Measurements from ENCODE around the gene ZNF30. TPM values are rescaled to one million over a fixed set of nuclear protein-coding genes. Genes with fewer than 3 reads are reported as not detected.
"Not testable (repeated sequence)": the region's sequence is repeated elsewhere in the genome, so short reads cannot be mapped to it uniquely, and the experiment has no call there.

ZNF30 gene
- total and polyA plus RNA-seq, 7 experiments from 2014 or later, result 2.0 to 13.1 (median 8.2) TPM

GRCh38 chr19:34962687-34963572, 36.2 kb downstream of the ZNF30 start:
- Histone ChIP-seq H3K27me3 (ENCODE audit: control insufficient read depth in 2 of 2, insufficient read depth in 2 of 2, low read length in 2 of 2) (no peaks in the 10 kb centered on the region), H3K36me3 (ENCODE audit: control insufficient read depth in 2 of 3, insufficient read depth in 3 of 3, low read length in 3 of 3) (peaks cover 29 to 52% (median 30%) of the 10 kb centered on the region in 3 experiments), H3K27ac (ENCODE audit: low read depth, low read length) (peak overlapping the region; percentile 80), H3K4me1 (ENCODE audit: control insufficient read depth in 2 of 2, insufficient read depth in 2 of 2, low read length in 2 of 2) (peaks cover 14 to 17% of the 10 kb centered on the region in 2 donors), H3K9me3 (ENCODE audit: control insufficient read depth in 2 of 3, low read length in 3 of 3) (peaks cover 30 to 60% (median 46%) of the 10 kb centered on the region in 3 experiments), H3K4me3 (ENCODE audit: low read length) (peak overlapping the region; percentile 74)
- Mint-ChIP-seq H3K27ac (peak overlapping the region; percentile 86 to 99 (median 93)), H3K27me3 (no peaks in the 10 kb centered on the region), H3K4me3 (peak overlapping the region; percentile 90 to 98 (median 96)), H3K36me3 (peaks cover 47 to 65% (median 58%) of the 10 kb centered on the region in 5 donors), H3K4me1 (peaks cover 21 to 42% (median 26%) of the 10 kb centered on the region in 7 donors), H3K9me3 (peaks cover 8 to 83% (median 65%) of the 10 kb centered on the region in 11 donors)
- intact Hi-C loops (cut with micrococcal nuclease), result loop anchor here (2.0 to 5.0 kb wide), 4 partner anchors 36 to 286 kb away; partner anchors contain the start of genes ZNF30 (in 2 of the 2), SCGB2B2 (in 1 of the 2), ZNF302 (in 1 of the 2) and ZNF599 (in 1 of the 2)
- CTCF ChIA-PET, result interaction anchor here (0.9 to 1.4 kb wide), 3 partner anchors 10 to 65 kb away, joined by 3 to 4 read pairs (median 4); no protein-coding TSS in a partner anchor
- DNase-seq, result peak in 1 of 9 donors; percentile 6
- POLR2A ChIA-PET, result interaction anchor here (0.6 to 5.5 kb wide), 12 partner anchors 10 to 229 kb away, joined by 3 to 35 read pairs (median 6); partner anchors contain the start of genes GRAMD1A, ZNF181 and ZNF30
- ATAC-seq, result peak; percentile 8

GRCh38 chr19:34963573-34964406, 37.1 kb downstream of the ZNF30 start, which contains the start of gene ZNF792:
ZNF792 (minus strand) TSS chr19:34964229; CDS start chr19:34963662, 567 bp downstream.
- intact Hi-C loops (cut with micrococcal nuclease), result loop anchor here (2.0 to 5.0 kb wide), 4 partner anchors 36 to 286 kb away; partner anchors contain the start of genes ZNF30 (in 2 of the 2), SCGB2B2 (in 1 of the 2), ZNF302 (in 1 of the 2) and ZNF599 (in 1 of the 2)
- POLR2A ChIA-PET, result interaction anchor here (1.1 to 5.5 kb wide), 12 partner anchors 11 to 286 kb away, joined by 3 to 35 read pairs (median 6); partner anchors contain the start of genes GRAMD1A, ZNF181, ZNF30 and ZNF302
- peaks cover 8 to 83% (median 63%) of the 10 kb centered on the region in 11 donors for H3K9me3 Mint-ChIP-seq
- H3K4me1 Mint-ChIP-seq, result peaks cover 21 to 42% (median 26%) of the 10 kb centered on the region in 7 donors
- no peaks in the 10 kb centered on the region for H3K27me3 ChIP-seq (ENCODE audit: control insufficient read depth in 2 of 2, insufficient read depth in 2 of 2, low read length in 2 of 2)
- peak; percentile 20 to 67 (median 36) for DNase-seq
- H3K4me3 ChIP-seq (ENCODE audit: low read length), result peak within 1 kb of the TSS; percentile 74
- H3K36me3 Mint-ChIP-seq, result peaks cover 41 to 56% (median 50%) of the 10 kb centered on the region in 5 donors
- peaks cover 0 to under 1% (median 0%) of the 10 kb centered on the region in 5 donors for H3K27me3 Mint-ChIP-seq
- H3K9me3 ChIP-seq (ENCODE audit: control insufficient read depth in 2 of 3, low read length in 3 of 3), result peaks cover 26 to 53% (median 37%) of the 10 kb centered on the region in 3 experiments
- H3K36me3 ChIP-seq (ENCODE audit: control insufficient read depth in 2 of 3, insufficient read depth in 3 of 3, low read length in 3 of 3), result peaks cover 21 to 43% (median 21%) of the 10 kb centered on the region in 3 experiments
- peak; percentile 63 for ATAC-seq
- peak within 1 kb of the TSS; percentile 80 for H3K27ac ChIP-seq (ENCODE audit: low read depth, low read length)
- CTCF ChIA-PET, result no interaction called here
- peak within 1 kb of the TSS; percentile 86 to 99 (median 93) for H3K27ac Mint-ChIP-seq
- peak within 1 kb of the TSS; percentile 90 to 98 (median 96) for H3K4me3 Mint-ChIP-seq
- peaks cover 14 to 17% of the 10 kb centered on the region in 2 donors for H3K4me1 ChIP-seq (ENCODE audit: control insufficient read depth in 2 of 2, insufficient read depth in 2 of 2, low read length in 2 of 2)

GRCh38 chr19:34964598-34964997, 37.9 kb downstream of the ZNF30 start:
- ATAC-seq (no peak), DNase-seq (no peak)
- peaks cover 0 to 3% (median 0%) of the 10 kb centered on the region in 5 donors for H3K27me3 Mint-ChIP-seq
- Histone ChIP-seq H3K27me3 (ENCODE audit: control insufficient read depth in 2 of 2, insufficient read depth in 2 of 2, low read length in 2 of 2) (no peaks in the 10 kb centered on the region), H3K4me1 (ENCODE audit: control insufficient read depth in 2 of 2, insufficient read depth in 2 of 2, low read length in 2 of 2) (peaks cover 14 to 17% of the 10 kb centered on the region in 2 donors), H3K4me3 (ENCODE audit: low read length) (no peak overlapping the region), H3K27ac (ENCODE audit: low read depth, low read length) (peak overlapping the region; percentile 80), H3K9me3 (ENCODE audit: control insufficient read depth in 2 of 3, low read length in 3 of 3) (peaks cover 18 to 45% (median 30%) of the 10 kb centered on the region in 3 experiments), H3K36me3 (ENCODE audit: control insufficient read depth in 2 of 3, insufficient read depth in 3 of 3, low read length in 3 of 3) (peaks cover 13 to 35% (median 13%) of the 10 kb centered on the region in 3 experiments)
- peaks cover 33 to 48% (median 41%) of the 10 kb centered on the region in 5 donors for H3K36me3 Mint-ChIP-seq
- peak overlapping the region; percentile 65 to 98 (median 78) for H3K4me3 Mint-ChIP-seq
- peak overlapping the region in 6 of 9 donors; percentile 8 to 79 (median 62) for H3K27ac Mint-ChIP-seq
- H3K9me3 Mint-ChIP-seq, result peaks cover 8 to 77% (median 55%) of the 10 kb centered on the region in 11 donors
- CTCF ChIA-PET, result no interaction called here
- peaks cover 21 to 42% (median 26%) of the 10 kb centered on the region in 7 donors for H3K4me1 Mint-ChIP-seq
- intact Hi-C loops (cut with micrococcal nuclease), result loop anchor here (5.0 kb wide), 2 partner anchors 37 to 287 kb away; partner anchors contain the start of genes SCGB2B2 (in 1 of the 2), ZNF30 (in 1 of the 2) and ZNF302 (in 1 of the 2)
- POLR2A ChIA-PET, result interaction anchor here (1.1 to 5.5 kb wide), 3 partner anchors 50 to 287 kb away, joined by 3 to 35 read pairs (median 4); partner anchors contain the start of gene ZNF302

DNA sequence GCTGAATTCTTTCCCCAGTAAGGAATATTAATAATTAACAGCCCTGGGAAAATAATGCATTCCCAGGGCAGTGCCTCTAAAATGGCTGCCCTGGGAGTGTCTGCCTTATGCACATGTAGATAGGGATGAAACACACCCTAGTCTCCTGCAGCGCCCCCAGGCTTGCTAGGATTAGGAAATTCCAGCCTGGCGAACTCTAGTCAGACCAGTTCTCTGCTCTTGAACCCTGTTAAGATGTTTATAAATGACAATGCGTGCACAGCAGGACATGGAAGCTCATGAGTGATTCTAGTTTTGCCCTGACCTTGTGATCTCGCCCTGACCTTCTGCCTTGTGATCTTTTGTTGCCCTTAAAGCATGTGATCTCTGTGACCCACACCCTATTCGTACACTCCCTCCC, 38.8 kb downstream of the ZNF30 start:
- H3K4me1 ChIP-seq (ENCODE audit: control insufficient read depth in 2 of 2, insufficient read depth in 2 of 2, low read length in 2 of 2), result peaks cover 14 to 17% of the 10 kb centered on the region in 2 donors
- H3K27ac ChIP-seq (ENCODE audit: low read depth, low read length); ATAC-seq; CTCF ChIA-PET; H3K4me3 ChIP-seq (ENCODE audit: low read length); H3K27me3 Mint-ChIP-seq; H3K27me3 ChIP-seq (ENCODE audit: control insufficient read depth in 2 of 2, insufficient read depth in 2 of 2, low read length in 2 of 2); DNase-seq; intact Hi-C loops (cut with micrococcal nuclease): not testable (repeated sequence)
- POLR2A ChIA-PET, result interaction anchor here (1.2 to 5.5 kb wide), 2 partner anchors 49 to 441 kb away, joined by 3 to 35 read pairs; no protein-coding TSS in a partner anchor
- peaks cover 4 to 26% (median 4%) of the 10 kb centered on the region in 3 experiments for H3K36me3 ChIP-seq (ENCODE audit: control insufficient read depth in 2 of 3, insufficient read depth in 3 of 3, low read length in 3 of 3)
- Mint-ChIP-seq H3K9me3 (peaks cover 8 to 68% (median 46%) of the 10 kb centered on the region in 11 donors), H3K4me3 (peak overlapping the region; percentile 8 to 92 (median 53)), H3K36me3 (peaks cover 24 to 39% (median 32%) of the 10 kb centered on the region in 5 donors), H3K27ac (peak overlapping the region in 5 of 9 donors; percentile 43 to 82 (median 65)), H3K4me1 (peaks cover 19 to 32% (median 23%) of the 10 kb centered on the region in 7 donors)
- H3K9me3 ChIP-seq (ENCODE audit: control insufficient read depth in 2 of 3, low read length in 3 of 3), result peaks cover 13 to 36% (median 21%) of the 10 kb centered on the region in 3 experiments

GRCh38 chr19:34967551-34967950, 40.8 kb downstream of the ZNF30 start:
- Mint-ChIP-seq H3K4me1 (peaks cover 8 to 17% (median 10%) of the 10 kb centered on the region in 7 donors), H3K4me3 (peak overlapping the region in 1 of 10 donors; percentile 32), H3K9me3 (peaks cover 0 to 47% (median 27%) of the 10 kb centered on the region in 11 donors), H3K36me3 (peaks cover 8 to 19% (median 12%) of the 10 kb centered on the region in 5 donors), H3K27me3 (peaks cover 0 to 3% (median 0%) of the 10 kb centered on the region in 5 donors), H3K27ac (no peak overlapping the region)
- Histone ChIP-seq H3K9me3 (ENCODE audit: control insufficient read depth in 2 of 3, low read length in 3 of 3) (peaks cover 0 to 15% (median under 1%) of the 10 kb centered on the region in 3 experiments), H3K27ac (ENCODE audit: low read depth, low read length) (no peak overlapping the region), H3K4me1 (ENCODE audit: control insufficient read depth in 2 of 2, insufficient read depth in 2 of 2, low read length in 2 of 2) (peaks cover 5% of the 10 kb centered on the region in 2 donors), H3K4me3 (ENCODE audit: low read length) (no peak overlapping the region), H3K36me3 (ENCODE audit: control insufficient read depth in 2 of 3, insufficient read depth in 3 of 3, low read length in 3 of 3) (peaks cover 0 to 12% (median 0%) of the 10 kb centered on the region in 3 experiments), H3K27me3 (ENCODE audit: control insufficient read depth in 2 of 2, insufficient read depth in 2 of 2, low read length in 2 of 2) (no peaks in the 10 kb centered on the region)
- ChIA-PET CTCF (interaction anchor here (0.6 to 8.2 kb wide), 2 partner anchors 17 to 44 kb away, joined by 5 to 138 read pairs; no protein-coding TSS in a partner anchor), POLR2A (interaction anchor here (0.6 to 13.6 kb wide), 7 partner anchors 20 to 46 kb away, joined by 3 to 134 read pairs (median 3); partner anchors contain the start of gene GRAMD1A)
- DNase-seq (no peak), ATAC-seq (no peak)
- intact Hi-C loops (cut with micrococcal nuclease), result no loop called here

Data from naive thymus-derived CD4-positive, alpha-beta T cell (primary cell).